ENCODE results near the gene NOTCH4. TPM values are rescaled to one million over a fixed set of nuclear protein-coding genes. Genes with fewer than 3 reads are reported as not detected.

Gene NOTCH4
- total RNA-seq, 2 experiments from 2014 or later, result 0.88 to 1.3 TPM

DNA sequence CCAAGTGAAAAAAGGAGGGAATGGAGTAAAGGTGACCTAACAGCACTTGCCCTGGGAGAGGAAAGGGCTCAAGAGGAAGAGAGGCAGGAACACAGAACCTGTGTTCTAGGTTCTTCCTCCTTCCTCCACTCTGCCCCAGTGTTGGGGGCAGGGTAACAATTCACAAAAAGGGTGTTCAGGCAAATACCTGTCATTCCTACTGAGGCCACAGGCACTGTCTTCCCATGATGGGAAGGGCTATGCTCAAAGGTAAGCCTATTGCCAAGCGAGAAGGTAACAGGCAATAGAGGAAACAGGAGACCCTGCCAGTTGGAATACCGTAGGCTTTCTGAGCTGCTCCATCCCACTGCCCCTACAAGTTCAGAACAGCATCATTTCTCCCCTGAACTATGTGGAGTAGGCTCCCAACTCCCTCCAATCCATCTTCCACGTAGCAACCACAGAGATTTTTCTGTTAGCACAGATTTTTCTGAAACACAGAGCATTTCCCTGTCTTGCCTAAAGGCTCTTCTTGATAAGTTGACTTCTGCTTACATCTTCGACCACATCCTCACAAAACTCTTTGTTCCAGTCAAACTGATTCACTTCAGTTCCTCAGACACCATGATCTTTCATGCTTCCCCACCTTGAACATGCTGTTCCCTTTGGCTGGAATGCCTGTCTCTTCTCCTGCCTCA, 50.7 kb downstream of the NOTCH4 start:
- Mint-ChIP-seq H3K4me1 (peaks cover 43% of the 10 kb centered on the region), H3K9me3 (no peaks in the 10 kb centered on the region), H3K27ac (no peak overlapping the region), H3K4me3 (no peak overlapping the region), H3K27me3 (no peaks in the 10 kb centered on the region), H3K36me3 (peaks cover 18% of the 10 kb centered on the region)
- DNase-seq, result no peak

DNA sequence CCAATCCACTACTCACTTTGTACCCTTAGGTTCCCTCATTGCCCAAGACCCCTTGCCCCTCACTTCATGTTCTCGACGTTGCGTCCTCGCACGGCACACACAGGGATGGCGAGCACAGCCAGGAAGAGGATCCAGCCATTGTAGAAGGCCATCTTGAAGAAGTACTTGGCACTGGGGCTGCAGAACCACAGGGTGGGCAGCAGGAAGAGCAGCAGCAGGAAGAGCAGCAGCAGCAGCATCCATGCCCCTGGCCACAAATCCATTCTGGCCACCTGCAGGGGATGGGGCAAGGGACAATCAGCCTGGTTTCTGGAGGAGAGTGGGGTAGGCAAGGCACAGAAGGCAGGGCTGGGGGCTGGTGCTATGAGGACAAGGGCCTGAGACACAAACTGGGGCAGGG, 52.6 kb downstream of the NOTCH4 start:
- Mint-ChIP-seq H3K4me3 (no peak overlapping the region), H3K36me3 (peaks cover 18% of the 10 kb centered on the region), H3K9me3 (no peaks in the 10 kb centered on the region), H3K27me3 (no peaks in the 10 kb centered on the region), H3K4me1 (peaks cover 30% of the 10 kb centered on the region), H3K27ac (no peak overlapping the region)
- DNase-seq, result no peak

DNA sequence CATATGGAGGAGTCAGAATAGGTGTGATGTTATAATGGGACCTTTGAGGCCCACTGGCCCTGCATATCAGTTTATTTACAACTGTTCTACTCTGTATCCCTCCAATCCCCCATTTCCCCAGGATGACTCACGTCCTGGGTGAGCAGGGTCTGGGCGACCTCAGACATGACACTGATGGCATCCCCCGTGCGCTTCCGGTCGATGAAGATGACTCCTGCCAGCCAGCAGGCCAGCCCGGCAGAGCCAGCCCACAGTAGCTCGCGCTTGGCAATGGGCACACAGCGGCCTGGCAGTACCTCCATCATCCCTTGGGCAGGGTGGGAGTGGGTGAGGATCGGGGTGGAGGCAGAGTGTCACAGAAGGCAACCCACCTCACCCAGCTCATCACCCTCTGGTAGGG, 53.6 kb downstream of the NOTCH4 start:
- no peak for DNase-seq
- Mint-ChIP-seq H3K4me1 (peaks cover 27% of the 10 kb centered on the region), H3K36me3 (peaks cover 21% of the 10 kb centered on the region), H3K9me3 (no peaks in the 10 kb centered on the region), H3K27ac (peak overlapping the region; percentile 22), H3K4me3 (no peak overlapping the region), H3K27me3 (no peaks in the 10 kb centered on the region)

DNA sequence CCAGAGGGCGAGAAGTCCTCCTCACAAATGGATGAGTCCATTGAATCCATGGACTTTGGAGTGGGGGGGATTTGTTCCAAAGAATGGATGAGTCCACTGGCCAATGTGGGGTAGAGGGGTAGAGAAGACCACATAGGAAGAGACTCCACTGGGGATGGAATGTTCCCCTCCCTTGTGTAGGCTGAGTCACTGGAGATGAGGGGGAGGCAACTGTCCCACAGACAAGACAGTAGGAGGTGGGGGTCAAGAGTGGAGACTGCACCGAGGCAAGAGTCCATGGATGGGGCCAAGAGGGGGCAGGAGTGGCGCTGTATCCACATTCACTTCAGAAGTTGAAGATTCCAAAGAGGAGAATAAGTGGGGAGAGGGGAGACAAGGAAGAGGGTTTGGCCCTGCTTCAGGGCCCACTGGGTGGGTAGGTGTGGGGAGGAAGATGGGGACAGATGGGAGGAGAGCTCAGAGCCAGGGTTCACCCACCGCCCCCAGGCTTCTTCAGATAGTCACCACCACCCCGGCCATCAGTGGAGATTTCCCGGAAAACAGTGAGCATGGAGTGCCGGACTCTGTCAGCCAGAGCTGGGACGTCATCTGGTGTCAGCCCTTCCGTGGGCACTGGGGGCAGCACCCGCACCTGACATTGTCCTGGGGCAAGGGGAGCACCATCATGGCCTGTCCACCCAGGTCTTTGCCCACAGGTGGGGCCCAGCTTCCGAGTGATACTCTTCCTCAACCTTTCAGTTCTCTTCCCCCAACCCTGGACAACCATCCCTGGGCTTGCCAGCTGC, 54.9 kb downstream of the NOTCH4 start:
- Mint-ChIP-seq H3K9me3 (no peaks in the 10 kb centered on the region), H3K36me3 (peaks cover 23% of the 10 kb centered on the region), H3K27ac (no peak overlapping the region), H3K4me1 (peaks cover 17% of the 10 kb centered on the region), H3K4me3 (no peak overlapping the region), H3K27me3 (no peaks in the 10 kb centered on the region)
- no peak for DNase-seq

DNA sequence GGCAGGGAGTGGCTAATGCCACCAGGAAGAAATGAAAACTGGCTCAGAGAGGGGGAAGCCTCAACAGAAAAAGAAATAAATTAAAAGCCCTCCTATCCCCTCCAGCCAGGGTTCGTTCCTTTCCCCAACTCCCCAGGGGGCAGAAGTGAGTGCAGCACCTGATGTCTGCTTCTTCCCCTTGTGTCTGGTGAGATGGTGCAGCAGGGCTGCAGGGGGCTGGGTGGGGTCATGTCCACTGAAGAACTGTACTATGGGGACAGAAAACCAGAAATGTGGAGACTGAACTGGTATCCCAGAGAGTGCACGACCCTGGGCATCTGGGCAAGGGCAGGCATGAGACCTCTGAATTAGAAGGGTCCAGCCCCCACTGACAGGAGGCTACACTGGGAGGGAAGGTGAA, 55.5 kb downstream of the NOTCH4 start:
- Mint-ChIP-seq H3K9me3 (no peaks in the 10 kb centered on the region), H3K27me3 (no peaks in the 10 kb centered on the region), H3K36me3 (peaks cover 22% of the 10 kb centered on the region), H3K27ac (no peak overlapping the region), H3K4me3 (no peak overlapping the region), H3K4me1 (peaks cover 11% of the 10 kb centered on the region)
- no peak for DNase-seq

DNA sequence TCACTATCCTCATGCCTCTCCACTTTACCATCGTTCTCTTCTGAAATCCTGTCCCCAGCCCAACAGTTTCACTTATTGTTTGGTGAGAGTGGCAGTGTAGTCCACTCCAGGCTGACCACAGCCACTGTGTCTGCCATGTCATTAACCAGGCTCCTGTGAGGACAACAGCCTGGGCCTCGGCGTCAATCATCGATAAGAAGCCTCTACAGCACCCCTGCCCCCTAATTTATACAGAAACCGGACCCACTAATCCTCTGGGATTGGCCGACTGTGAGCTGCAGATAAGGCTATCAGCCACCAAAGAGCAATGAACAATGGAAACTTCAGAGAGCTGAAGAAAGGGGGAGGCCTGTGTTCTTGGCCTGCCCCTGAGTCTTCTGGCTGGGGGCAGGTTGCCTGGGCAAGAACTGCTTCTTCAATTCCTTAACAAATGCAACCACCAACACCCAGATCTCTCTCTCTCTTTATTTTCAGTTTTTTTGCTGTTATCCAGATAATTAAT, 56.1 kb downstream of the NOTCH4 start:
- Mint-ChIP-seq H3K27ac (no peak overlapping the region), H3K27me3 (no peaks in the 10 kb centered on the region), H3K4me3 (no peak overlapping the region), H3K4me1 (peaks cover 6% of the 10 kb centered on the region), H3K36me3 (peaks cover 22% of the 10 kb centered on the region), H3K9me3 (no peaks in the 10 kb centered on the region)
- no peak for DNase-seq

DNA sequence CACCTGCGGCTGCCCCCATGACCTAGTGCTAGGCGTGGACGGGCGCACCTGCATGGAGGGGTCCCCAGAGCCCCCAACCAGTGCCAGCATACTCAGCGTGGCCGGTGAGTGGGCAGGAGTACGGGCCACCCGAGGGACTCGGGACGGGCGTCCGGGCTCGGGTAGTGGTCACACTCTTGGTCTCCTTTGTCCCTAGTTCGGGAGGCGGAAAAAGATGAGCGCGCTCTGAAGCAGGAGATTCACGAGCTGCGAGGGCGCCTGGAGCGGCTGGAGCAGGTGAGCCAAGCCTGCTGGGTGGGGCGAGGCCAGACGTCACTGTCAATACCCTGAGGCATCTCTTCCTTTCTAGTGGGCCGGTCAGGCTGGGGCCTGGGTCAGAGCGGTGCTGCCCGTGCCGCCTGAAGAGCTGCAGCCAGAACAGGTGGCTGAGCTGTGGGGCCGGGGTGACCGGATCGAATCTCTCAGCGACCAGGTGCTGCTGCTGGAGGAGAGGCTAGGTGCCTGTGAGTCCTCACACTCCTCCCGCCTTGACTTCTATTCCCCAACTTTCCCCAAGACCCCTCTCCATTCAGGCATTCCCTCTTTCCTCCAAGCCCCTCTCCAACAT, 56.6 kb downstream of the NOTCH4 start:
- H3K36me3 Mint-ChIP-seq, result peaks cover 22% of the 10 kb centered on the region
- H3K9me3 Mint-ChIP-seq, result no peaks in the 10 kb centered on the region
- no peak for DNase-seq
- H3K27me3 Mint-ChIP-seq, result no peaks in the 10 kb centered on the region
- no peak overlapping the region for H3K27ac Mint-ChIP-seq
- peaks cover 3% of the 10 kb centered on the region for H3K4me1 Mint-ChIP-seq
- H3K4me3 Mint-ChIP-seq, result no peak overlapping the region

DNA sequence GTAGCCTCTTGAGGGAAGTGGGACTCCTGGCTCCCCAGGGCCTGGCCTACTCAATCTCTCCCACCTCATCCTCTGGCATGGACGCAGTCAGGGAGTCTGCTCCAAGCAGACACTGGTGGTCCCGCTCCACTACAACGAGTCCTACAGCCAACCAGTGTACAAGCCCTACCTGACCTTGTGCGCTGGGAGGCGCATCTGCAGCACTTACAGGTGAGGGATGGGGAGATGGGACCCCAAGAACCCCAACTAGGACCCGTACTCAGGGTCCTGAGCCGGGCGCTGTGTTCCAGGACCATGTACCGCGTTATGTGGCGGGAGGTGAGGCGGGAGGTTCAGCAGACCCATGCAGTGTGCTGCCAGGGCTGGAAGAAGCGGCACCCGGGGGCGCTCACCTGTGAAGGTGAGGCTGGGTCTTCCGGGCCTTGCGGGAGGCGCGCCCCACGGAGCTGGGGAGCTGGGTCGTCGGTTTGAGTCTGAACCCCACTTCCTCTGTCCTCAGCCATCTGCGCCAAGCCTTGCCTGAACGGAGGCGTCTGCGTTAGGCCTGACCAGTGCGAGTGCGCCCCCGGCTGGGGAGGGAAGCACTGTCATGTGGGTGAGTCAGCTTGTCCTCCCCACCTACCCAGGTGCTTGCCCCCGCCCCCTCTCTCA, 57.3 kb downstream of the NOTCH4 start:
- Mint-ChIP-seq H3K9me3 (no peaks in the 10 kb centered on the region), H3K36me3 (peaks cover 22% of the 10 kb centered on the region), H3K27ac (no peak overlapping the region), H3K27me3 (no peaks in the 10 kb centered on the region), H3K4me1 (peaks cover 3% of the 10 kb centered on the region), H3K4me3 (no peak overlapping the region)
- DNase-seq, result no peak

DNA sequence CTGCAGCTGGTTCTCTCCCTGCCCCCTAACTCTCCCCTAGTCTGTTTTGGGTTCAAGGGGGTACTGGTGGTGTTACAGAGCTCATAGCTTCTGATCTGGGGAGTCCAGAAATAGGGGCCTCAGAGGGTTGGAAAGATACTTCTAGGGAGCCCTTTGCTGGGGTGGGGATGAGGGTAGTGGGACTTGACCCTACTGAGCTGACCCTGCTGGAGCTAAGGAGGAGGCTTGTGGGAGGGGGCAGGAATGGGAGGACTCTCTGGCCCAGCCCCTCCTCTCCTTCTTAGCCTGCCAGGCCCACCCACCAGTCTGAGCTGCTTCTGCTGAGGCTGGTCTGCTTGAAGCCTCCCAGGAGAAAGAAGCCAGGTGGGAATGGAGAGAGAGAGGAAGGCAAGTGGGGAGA, 59.6 kb downstream of the NOTCH4 start, which contains the start of gene EGFL8:
EGFL8 (plus strand) TSS at position 301 of the 400 bp plus-strand sequence. CDS start 1,571 bp downstream, outside the sequence.
- H3K36me3 Mint-ChIP-seq, result peaks cover 12% of the 10 kb centered on the region
- H3K27ac Mint-ChIP-seq, result no peak within 1 kb of the TSS
- H3K27me3 Mint-ChIP-seq, result no peaks in the 10 kb centered on the region
- H3K4me1 Mint-ChIP-seq, result peaks cover 3% of the 10 kb centered on the region
- no peak within 1 kb of the TSS for H3K4me3 Mint-ChIP-seq
- no peaks in the 10 kb centered on the region for H3K9me3 Mint-ChIP-seq
- DNase-seq, result no peak

DNA sequence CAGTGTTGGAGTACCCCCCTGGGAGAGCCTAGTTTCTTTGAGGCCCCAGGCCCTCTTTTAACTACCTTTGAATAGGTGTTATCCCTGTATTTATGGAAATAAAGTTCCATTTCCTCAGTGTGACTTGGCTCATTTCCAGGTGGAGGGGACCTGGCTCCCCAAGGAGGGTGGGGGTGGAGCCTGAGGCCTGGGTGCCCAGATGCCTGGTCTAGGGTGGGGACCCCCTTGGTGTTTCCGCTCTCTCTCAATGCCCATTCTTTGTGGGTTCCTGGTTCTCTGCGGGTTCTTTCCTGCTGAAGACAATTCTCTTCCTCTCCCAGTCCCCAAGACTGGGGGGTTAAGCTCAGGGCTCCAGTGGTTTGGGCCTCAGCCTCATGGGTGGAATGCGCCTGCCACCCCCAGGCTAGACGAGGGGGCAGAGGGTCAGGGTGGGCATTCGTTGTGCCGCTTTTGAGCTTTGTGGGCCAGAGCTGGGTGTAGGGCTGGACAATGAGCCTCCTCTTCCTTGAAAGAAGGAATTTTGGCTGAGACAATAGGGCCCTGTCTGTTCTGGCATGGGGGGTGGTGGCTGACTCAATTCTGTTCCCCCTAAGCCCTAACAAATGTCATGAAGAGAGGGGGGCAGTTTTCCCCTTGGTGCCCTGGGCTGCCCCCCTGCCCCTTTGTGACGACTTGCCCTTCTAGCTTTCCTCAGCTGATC, 60.2 kb downstream of the NOTCH4 start:
- Mint-ChIP-seq H3K27ac (no peak overlapping the region), H3K27me3 (no peaks in the 10 kb centered on the region), H3K36me3 (peaks cover 11% of the 10 kb centered on the region), H3K4me1 (peaks cover under 1% of the 10 kb centered on the region), H3K4me3 (no peak overlapping the region), H3K9me3 (no peaks in the 10 kb centered on the region)
- DNase-seq, result no peak

DNA sequence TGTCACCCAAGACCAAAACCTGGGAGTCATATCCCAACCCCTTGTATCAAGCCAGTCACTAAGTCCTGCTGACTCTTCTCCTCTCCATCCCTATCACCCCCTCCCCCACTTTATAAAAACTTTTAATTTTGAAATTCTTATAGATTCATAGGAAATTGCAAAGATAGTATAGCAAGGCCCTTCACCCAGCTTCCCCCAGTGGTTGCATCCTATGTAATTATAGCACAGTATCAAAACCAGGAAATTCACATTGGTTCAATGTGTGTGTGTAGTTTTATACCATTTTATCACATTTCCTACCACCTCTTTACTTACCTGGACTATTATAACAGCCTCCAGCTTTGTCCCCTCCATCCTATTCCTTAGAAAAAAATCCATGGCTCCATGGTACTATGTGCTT, 65.8 kb downstream of the NOTCH4 start:
- H3K36me3 Mint-ChIP-seq, result peaks cover 19% of the 10 kb centered on the region
- no peak overlapping the region for H3K4me3 Mint-ChIP-seq
- no peaks in the 10 kb centered on the region for H3K9me3 Mint-ChIP-seq
- DNase-seq, result no peak
- no peaks in the 10 kb centered on the region for H3K27me3 Mint-ChIP-seq
- H3K27ac Mint-ChIP-seq, result no peak overlapping the region
- peaks cover 19% of the 10 kb centered on the region for H3K4me1 Mint-ChIP-seq

DNA sequence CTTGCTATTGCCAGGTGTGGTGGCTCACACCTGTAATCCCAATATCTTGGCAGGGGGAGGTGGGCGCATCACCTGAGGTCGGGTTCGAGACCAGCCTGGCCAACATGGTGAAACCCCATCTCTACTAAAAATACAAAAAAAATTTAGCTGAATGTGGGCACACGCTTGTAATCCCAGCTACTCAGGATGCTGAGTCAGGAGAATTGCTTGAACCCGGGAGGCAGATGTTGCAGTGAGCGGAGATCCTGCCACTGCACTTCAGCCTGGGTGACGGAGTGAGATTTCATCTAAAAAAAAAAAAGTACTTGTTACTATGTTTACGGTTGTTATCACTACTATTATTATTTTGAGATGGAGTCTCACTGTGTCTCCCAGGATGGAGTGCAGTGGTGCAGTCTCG, 67.0 kb downstream of the NOTCH4 start:
- Mint-ChIP-seq H3K27me3 (no peaks in the 10 kb centered on the region), H3K27ac (no peak overlapping the region), H3K36me3 (peaks cover 19% of the 10 kb centered on the region), H3K9me3 (no peaks in the 10 kb centered on the region), H3K4me1 (peaks cover 30% of the 10 kb centered on the region), H3K4me3 (no peak overlapping the region)
- DNase-seq, result no peak

DNA sequence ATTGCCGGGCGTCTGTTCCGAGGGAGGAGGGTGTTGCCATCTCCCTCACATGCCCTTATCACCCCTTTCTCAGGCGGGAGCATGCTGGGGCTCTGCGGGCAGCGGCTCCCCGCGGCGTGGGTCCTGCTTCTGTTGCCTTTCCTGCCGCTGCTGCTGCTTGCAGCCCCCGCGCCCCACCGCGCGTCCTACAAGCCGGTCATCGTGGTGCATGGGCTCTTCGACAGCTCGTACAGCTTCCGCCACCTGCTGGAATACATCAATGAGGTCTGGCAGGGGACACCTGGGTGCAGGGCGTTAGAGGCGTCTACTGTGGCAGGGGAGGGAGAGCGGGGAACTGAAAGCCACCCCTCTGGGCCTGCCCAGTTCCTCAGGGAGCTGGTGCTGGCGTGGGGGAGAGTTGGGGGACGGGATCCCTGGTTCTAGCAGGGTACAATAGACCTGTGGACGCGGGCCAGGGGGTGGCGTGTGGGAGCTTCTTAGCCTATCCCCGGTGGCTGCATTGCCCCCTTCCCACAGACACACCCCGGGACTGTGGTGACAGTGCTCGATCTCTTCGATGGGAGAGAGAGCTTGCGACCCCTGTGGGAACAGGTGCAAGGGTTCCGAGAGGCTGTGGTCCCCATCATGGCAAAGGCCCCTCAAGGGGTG, 69.2 kb downstream of the NOTCH4 start:
- Mint-ChIP-seq H3K36me3 (peaks cover 17% of the 10 kb centered on the region), H3K4me1 (peaks cover 44% of the 10 kb centered on the region), H3K9me3 (no peaks in the 10 kb centered on the region), H3K27ac (peak overlapping the region; percentile 92), H3K4me3 (peak overlapping the region; percentile 97), H3K27me3 (peaks cover 9% of the 10 kb centered on the region)
- DNase-seq, result peak; percentile 72

All from activated naive CD8-positive, alpha-beta T cell treated with anti-CD3 and anti-CD28 coated beads for 36 hours (primary cell).